Nephron progenitor cell (in vitro differentiated cells): ENCODE data around the gene DYNC1I1.
A peak's percentile ranks its signal among the peaks of the same experiment; 100 is the strongest.

Experiments
- DNase-seq: peaks from one replicate; pipeline ENCODE4 v3.0.0; 2021
- H3K27ac Mint-ChIP-seq: 2 replicates; pipeline ENCODE4 v1.8.0; 2021; ENCODE audit warnings: mild to moderate bottlenecking, moderate library complexity, mixed read lengths
- H3K27me3 Mint-ChIP-seq: 2 replicates; pipeline ENCODE4 v1.8.0; 2021; ENCODE audit warnings: mild to moderate bottlenecking, low read depth, mixed read lengths; ENCODE audit not compliant: poor library complexity
- H3K36me3 Mint-ChIP-seq: 2 replicates; pipeline ENCODE4 v1.8.0; 2021; ENCODE audit warnings: low read depth, mixed read lengths
- H3K4me1 Mint-ChIP-seq: 2 replicates; pipeline ENCODE4 v1.8.0; 2021; ENCODE audit warnings: mixed read lengths
- H3K4me3 Mint-ChIP-seq: 2 replicates; pipeline ENCODE4 v1.8.0; 2021; ENCODE audit warnings: mild to moderate bottlenecking, moderate library complexity, mixed read lengths
- H3K9me3 Mint-ChIP-seq: 2 replicates; pipeline ENCODE4 v1.8.0; 2021; ENCODE audit warnings: mild to moderate bottlenecking, moderate library complexity, mixed read lengths
- TF ChIP-seq, protein P1 (sequence below): fragments of 200-600 bp; sonication (generic); IDR thresholded peaks from 2 replicates; pipeline ENCODE4 v1.5.0; 2021; ENCODE audit warnings: antibody characterized with exemption

Gene DYNC1I1

DNA sequence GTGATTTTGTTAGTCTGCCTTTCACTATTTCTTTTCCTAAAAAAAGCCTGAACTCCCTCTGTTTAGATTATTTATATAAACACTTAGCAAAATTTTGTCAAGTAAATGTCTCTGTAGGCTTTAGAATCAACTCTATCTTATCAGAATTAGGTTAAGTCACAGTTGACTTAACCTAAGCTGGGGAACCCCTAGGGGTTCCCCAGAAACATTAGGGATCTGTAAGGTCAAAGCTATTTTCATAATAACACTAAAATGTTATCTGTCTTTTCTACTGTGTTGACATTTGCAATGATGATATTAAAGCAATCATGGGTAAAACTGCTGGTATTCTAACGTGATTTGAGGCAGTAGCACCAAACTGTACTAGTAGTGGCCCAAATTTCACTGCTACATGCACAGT lies 24.3 kb downstream of the DYNC1I1 start:
- H3K36me3 Mint-ChIP-seq: no peaks in the 10 kb centered on the region
- TF ChIP-seq, protein P1, sequence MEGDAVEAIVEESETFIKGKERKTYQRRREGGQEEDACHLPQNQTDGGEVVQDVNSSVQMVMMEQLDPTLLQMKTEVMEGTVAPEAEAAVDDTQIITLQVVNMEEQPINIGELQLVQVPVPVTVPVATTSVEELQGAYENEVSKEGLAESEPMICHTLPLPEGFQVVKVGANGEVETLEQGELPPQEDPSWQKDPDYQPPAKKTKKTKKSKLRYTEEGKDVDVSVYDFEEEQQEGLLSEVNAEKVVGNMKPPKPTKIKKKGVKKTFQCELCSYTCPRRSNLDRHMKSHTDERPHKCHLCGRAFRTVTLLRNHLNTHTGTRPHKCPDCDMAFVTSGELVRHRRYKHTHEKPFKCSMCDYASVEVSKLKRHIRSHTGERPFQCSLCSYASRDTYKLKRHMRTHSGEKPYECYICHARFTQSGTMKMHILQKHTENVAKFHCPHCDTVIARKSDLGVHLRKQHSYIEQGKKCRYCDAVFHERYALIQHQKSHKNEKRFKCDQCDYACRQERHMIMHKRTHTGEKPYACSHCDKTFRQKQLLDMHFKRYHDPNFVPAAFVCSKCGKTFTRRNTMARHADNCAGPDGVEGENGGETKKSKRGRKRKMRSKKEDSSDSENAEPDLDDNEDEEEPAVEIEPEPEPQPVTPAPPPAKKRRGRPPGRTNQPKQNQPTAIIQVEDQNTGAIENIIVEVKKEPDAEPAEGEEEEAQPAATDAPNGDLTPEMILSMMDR: no peak
- no peak for DNase-seq
- H3K27ac Mint-ChIP-seq: no peak overlapping the region
- peaks cover 2% of the 10 kb centered on the region for H3K27me3 Mint-ChIP-seq
- H3K9me3 Mint-ChIP-seq: peaks cover 4% of the 10 kb centered on the region
- peaks cover 29% of the 10 kb centered on the region for H3K4me1 Mint-ChIP-seq
- no peak overlapping the region for H3K4me3 Mint-ChIP-seq

DNA sequence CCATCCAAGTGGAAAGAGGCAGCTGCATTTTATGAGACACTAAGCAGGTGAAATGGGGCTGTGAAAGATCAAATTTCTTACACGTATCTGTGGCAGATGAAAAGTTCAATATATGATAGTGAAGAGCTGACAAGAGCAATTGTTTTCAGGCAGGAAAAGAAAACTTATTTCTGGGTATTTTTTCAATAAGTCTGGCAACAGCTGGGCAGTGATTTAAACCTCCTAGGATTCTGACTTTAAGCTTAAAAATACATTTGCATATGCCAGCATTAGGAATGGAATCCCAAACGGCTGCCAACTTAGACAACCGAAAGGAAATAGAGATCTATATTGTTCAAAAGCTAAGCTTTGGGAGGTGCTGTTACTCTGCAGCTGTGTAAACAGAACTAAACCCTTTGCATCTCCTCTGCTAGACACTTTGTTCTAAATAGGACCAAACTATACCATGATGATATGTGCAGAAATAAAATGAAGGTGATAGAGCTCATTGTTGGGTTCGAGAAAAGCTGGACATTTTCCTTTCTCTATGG lies 26.1 kb downstream of the DYNC1I1 start:
- Mint-ChIP-seq H3K36me3 (peaks cover 5% of the 10 kb centered on the region), H3K4me3 (no peak overlapping the region), H3K27me3 (peaks cover 2% of the 10 kb centered on the region), H3K27ac (no peak overlapping the region), H3K9me3 (peaks cover 9% of the 10 kb centered on the region), H3K4me1 (peaks cover 35% of the 10 kb centered on the region)
- DNase-seq: no peak
- TF ChIP-seq, protein P1: no peak

DNA sequence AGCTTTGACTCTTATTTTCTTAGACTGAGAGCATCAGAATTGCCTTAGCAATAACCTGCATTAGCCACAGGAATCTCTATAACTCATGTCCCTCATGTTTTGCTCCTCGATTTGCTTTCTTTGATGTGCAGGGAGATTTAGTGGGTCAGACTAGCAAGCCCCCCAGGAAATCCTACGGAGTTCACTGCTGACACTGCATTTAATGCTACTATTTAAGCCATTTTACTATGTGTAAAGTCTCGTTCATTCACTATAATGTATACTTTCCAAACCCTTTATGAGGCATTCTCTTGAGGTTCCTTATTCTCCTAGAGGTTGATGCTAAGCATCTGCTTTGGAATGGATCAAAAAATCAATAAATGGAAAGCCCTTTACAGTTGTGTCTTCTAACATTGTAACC lies 28.4 kb downstream of the DYNC1I1 start:
- Mint-ChIP-seq H3K4me3 (no peak overlapping the region), H3K9me3 (peaks cover 9% of the 10 kb centered on the region), H3K36me3 (peaks cover 5% of the 10 kb centered on the region), H3K4me1 (peaks cover 35% of the 10 kb centered on the region), H3K27ac (no peak overlapping the region), H3K27me3 (peaks cover 6% of the 10 kb centered on the region)
- TF ChIP-seq, protein P1: no peak
- DNase-seq: no peak

DNA sequence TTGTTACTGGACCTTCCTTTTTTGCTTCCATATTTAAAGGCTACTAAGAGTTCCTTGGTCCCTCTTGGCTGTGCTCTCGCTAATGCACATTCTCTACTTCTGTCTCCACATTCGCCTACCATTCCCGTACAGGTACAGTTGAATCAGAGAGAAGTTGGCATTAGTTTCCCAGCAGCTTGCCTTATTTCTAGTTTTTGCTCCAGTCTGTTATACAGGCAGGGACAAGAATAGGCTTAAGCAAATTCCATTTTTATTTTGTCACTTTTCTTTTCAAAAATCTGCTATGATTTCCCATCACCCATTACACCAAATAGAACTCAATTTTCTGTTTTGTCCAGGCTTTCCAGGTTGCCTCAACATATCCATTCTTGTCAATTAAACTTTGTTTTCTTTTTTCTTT lies 29.9 kb downstream of the DYNC1I1 start:
- H3K27ac Mint-ChIP-seq: peak overlapping the region; percentile 28
- H3K9me3 Mint-ChIP-seq: peaks cover 9% of the 10 kb centered on the region
- H3K4me3 Mint-ChIP-seq: no peak overlapping the region
- no peak for DNase-seq
- peaks cover 6% of the 10 kb centered on the region for H3K27me3 Mint-ChIP-seq
- TF ChIP-seq, protein P1: no peak
- H3K36me3 Mint-ChIP-seq: peaks cover 5% of the 10 kb centered on the region
- H3K4me1 Mint-ChIP-seq: peaks cover 35% of the 10 kb centered on the region

DNA sequence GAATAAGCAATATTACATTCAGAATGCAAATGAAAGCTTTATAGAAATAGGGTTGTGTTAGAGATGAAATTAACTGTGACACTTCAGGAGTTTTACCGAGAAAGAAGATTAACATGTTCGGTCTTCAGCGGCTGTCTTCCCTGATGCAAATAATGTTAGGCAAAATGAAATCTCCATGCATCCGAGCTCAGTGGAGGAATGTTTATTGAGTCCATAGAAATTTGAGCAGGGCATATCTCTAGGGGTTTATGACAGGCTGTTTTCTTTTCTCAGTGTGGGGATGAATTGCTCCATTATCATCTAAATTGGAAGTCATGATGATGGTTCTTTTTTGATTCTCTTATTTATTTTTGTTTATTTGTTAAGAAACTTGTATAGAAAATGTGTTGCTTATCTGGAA lies 31.7 kb downstream of the DYNC1I1 start:
- peaks cover 5% of the 10 kb centered on the region for H3K36me3 Mint-ChIP-seq
- no peak overlapping the region for H3K4me3 Mint-ChIP-seq
- TF ChIP-seq, protein P1: no peak
- peaks cover 20% of the 10 kb centered on the region for H3K4me1 Mint-ChIP-seq
- H3K9me3 Mint-ChIP-seq: peaks cover 9% of the 10 kb centered on the region
- H3K27ac Mint-ChIP-seq: no peak overlapping the region
- H3K27me3 Mint-ChIP-seq: peaks cover 6% of the 10 kb centered on the region
- no peak for DNase-seq

DNA sequence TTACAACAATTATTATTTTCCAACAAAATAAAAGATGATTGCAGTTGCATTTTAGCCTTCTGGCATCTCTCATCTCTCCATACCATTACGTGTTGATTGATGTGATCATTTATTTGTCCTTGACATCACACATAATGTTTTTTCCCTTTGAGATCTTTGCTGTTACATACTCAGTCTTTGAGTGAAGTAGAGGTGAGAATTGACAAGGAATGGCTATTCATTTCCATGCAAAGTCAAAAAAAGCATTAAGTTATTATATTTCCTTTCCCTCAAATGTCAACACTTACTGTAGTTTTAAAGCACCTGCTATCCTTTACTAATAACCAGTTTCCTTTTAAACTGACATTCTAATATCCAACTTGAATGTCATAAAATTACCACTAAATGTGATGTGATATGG lies 33.6 kb downstream of the DYNC1I1 start:
- peaks cover 9% of the 10 kb centered on the region for H3K9me3 Mint-ChIP-seq
- H3K27me3 Mint-ChIP-seq: peaks cover 4% of the 10 kb centered on the region
- no peak overlapping the region for H3K4me3 Mint-ChIP-seq
- DNase-seq: no peak
- peaks cover 5% of the 10 kb centered on the region for H3K36me3 Mint-ChIP-seq
- TF ChIP-seq, protein P1: no peak
- H3K4me1 Mint-ChIP-seq: peaks cover 6% of the 10 kb centered on the region
- no peak overlapping the region for H3K27ac Mint-ChIP-seq
